ENCODE measurements around the gene WDPCP. TPM values are rescaled to one million over a fixed set of nuclear protein-coding genes. Genes with fewer than 3 reads are reported as not detected.

WDPCP gene
- total RNA-seq, 1 donor from 2014 or later: 11.8 TPM

DNA sequence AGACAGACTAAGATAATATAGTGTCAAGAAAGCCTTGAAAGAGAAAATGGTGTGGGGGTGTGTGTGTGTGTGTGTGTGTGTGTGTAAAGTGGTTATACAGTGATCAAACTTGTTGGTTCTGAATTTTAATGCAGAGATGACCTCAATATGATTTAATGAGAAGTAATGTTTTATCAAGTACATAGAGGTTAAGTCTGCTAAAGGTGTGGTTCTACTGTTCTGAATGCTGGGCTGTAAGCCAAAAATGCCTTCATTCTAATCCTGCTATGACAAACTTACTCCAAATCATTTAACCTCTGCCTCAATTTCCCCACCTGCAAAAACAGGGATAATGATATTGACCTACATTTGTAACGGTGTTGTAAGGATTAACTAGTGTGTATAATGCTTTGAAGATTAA lies 87.9 kb downstream of the WDPCP start:
- no peaks in the 10 kb centered on the region for H3K9me3 Mint-ChIP-seq
- no peaks in the 10 kb centered on the region for H3K27me3 Mint-ChIP-seq
- DNase-seq (ENCODE audit: extremely low spot score, unreplicated experiment): no peak
- peaks cover 7% of the 10 kb centered on the region for H3K4me1 Mint-ChIP-seq (ENCODE audit: unreplicated experiment)
- TF ChIP-seq CTCF (conservative IDR thresholded peaks at IDR 0.05): no peak
- H3K27ac Mint-ChIP-seq: no peak overlapping the region
- H3K36me3 Mint-ChIP-seq: no peaks in the 10 kb centered on the region
- H3K4me3 Mint-ChIP-seq: no peak overlapping the region

DNA sequence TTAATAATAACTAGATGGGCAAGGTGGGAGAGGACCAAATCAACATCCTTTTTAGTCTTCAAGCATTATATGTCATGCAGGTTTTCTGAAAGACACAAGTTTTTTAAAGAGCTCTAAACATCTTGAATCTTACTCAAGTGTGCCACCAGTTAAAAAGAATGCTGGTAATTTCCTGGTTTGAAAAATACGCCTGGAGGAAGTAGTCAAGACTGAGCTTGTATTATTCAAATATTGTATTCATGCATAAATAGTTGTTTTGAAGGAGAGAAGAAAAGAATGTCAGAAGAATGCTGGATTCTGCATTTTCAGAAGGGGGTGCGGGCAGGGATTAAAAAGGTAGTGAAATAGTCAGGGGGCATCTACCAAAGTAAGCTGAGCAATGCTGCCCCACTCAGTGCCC lies 90.7 kb downstream of the WDPCP start:
- H3K9me3 Mint-ChIP-seq: no peaks in the 10 kb centered on the region
- H3K4me3 Mint-ChIP-seq: no peak overlapping the region
- H3K4me1 Mint-ChIP-seq (ENCODE audit: unreplicated experiment): no peaks in the 10 kb centered on the region
- H3K27me3 Mint-ChIP-seq: no peaks in the 10 kb centered on the region
- no peak for DNase-seq (ENCODE audit: extremely low spot score, unreplicated experiment)
- no peaks in the 10 kb centered on the region for H3K36me3 Mint-ChIP-seq
- no peak overlapping the region for H3K27ac Mint-ChIP-seq
- TF ChIP-seq CTCF (conservative IDR thresholded peaks at IDR 0.05): no peak

DNA sequence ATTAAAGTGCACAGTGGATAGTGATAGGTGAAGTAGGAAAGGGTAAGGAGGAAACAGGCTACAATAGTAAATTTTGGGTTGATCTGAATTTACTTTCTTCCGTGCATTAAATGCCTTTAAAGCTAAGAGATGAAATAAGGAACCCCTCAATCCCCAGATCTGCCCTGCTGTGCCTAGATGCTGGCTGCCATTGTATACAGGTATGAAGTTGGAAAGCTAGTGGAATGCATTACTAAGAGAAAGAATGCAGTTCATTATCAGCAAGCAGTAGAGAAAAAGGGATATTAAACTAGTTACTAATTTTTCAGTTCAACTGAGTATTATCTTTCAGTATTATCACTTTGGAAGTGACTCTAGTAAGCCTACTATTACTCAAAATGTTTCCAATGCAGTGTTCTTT lies 93.3 kb downstream of the WDPCP start:
- H3K27ac Mint-ChIP-seq: no peak overlapping the region
- H3K9me3 Mint-ChIP-seq: no peaks in the 10 kb centered on the region
- H3K27me3 Mint-ChIP-seq: no peaks in the 10 kb centered on the region
- DNase-seq (ENCODE audit: extremely low spot score, unreplicated experiment): no peak
- H3K4me1 Mint-ChIP-seq (ENCODE audit: unreplicated experiment): no peaks in the 10 kb centered on the region
- no peaks in the 10 kb centered on the region for H3K36me3 Mint-ChIP-seq
- no peak overlapping the region for H3K4me3 Mint-ChIP-seq
- no peak for TF ChIP-seq CTCF (conservative IDR thresholded peaks at IDR 0.05)

DNA sequence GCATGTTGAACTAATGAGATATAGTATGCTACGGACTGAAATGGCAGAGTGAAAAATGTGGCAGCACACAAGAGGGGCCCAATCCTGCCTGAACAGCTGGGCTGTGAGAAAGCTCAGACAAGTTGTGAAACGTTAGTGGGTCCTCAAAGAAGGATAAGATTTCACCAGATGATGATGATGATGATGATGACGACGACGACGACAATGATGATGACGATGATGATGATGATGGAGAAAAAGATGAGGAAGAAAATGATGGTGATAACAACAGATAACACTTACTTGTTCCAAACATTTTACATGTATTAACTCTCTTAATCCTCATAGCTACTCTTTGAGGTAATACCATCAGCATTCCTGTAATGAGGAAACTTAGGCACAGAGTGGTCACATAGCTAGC lies 94.2 kb downstream of the WDPCP start:
- no peaks in the 10 kb centered on the region for H3K9me3 Mint-ChIP-seq
- no peaks in the 10 kb centered on the region for H3K27me3 Mint-ChIP-seq
- DNase-seq (ENCODE audit: extremely low spot score, unreplicated experiment): no peak
- TF ChIP-seq CTCF (conservative IDR thresholded peaks at IDR 0.05): no peak
- H3K36me3 Mint-ChIP-seq: no peaks in the 10 kb centered on the region
- H3K4me3 Mint-ChIP-seq: no peak overlapping the region
- no peaks in the 10 kb centered on the region for H3K4me1 Mint-ChIP-seq (ENCODE audit: unreplicated experiment)
- H3K27ac Mint-ChIP-seq: no peak overlapping the region

DNA sequence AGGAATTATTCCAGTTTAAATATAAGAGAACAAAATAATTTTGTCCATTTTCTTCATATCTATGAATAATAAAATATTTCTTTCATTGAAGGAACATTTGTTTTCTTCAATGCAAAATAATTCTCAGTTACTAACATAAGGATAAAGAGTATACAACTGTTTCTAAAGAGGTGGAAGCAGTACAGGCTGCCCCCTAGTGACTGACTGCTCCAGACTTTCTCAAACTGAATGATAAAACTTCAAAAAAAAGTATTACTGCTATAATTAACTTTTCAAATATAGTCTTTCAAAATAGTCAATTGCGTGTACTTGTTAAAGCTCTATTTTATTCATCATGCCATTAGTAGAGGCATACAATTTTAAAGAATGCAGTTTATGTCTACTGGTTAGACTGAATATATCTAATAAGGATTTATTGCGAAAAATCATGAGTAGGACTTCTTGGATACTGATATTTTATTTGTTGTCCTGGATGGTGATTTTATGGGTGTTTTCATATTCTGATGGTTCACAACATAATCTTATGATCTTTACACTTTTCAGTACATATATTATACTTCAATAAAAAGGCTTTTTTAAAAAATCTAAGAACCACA lies 100.1 kb downstream of the WDPCP start:
- Mint-ChIP-seq H3K36me3 (no peaks in the 10 kb centered on the region), H3K27ac (no peak overlapping the region)
- no peak for DNase-seq (ENCODE audit: extremely low spot score, unreplicated experiment)

More for the DNA sequence above, 100.1 kb downstream of the WDPCP start:
- H3K9me3 Mint-ChIP-seq: no peaks in the 10 kb centered on the region
- peak; percentile 80 for TF ChIP-seq CTCF (conservative IDR thresholded peaks at IDR 0.05)
- H3K4me3 Mint-ChIP-seq: no peak overlapping the region
- H3K4me1 Mint-ChIP-seq (ENCODE audit: unreplicated experiment): no peaks in the 10 kb centered on the region
- H3K27me3 Mint-ChIP-seq: no peaks in the 10 kb centered on the region
